IMR-90 (cell line): ENCODE measurements around the gene TRAP1.

Experiments used
- POLR2A ChIP-seq: IDR thresholded peaks from 2 replicates; pipeline ENCODE4 v1.6.1; 2012; ENCODE audit warnings: mild to moderate bottlenecking, low read depth, low read length
- TF ChIP-seq, protein P1 (sequence below): conservative IDR thresholded peaks from 2 replicates; pipeline ENCODE4 v1.5.1; 2012; ENCODE audit warnings: mild to moderate bottlenecking, low read depth, low read length, improper control_type of control experiment

DNA sequence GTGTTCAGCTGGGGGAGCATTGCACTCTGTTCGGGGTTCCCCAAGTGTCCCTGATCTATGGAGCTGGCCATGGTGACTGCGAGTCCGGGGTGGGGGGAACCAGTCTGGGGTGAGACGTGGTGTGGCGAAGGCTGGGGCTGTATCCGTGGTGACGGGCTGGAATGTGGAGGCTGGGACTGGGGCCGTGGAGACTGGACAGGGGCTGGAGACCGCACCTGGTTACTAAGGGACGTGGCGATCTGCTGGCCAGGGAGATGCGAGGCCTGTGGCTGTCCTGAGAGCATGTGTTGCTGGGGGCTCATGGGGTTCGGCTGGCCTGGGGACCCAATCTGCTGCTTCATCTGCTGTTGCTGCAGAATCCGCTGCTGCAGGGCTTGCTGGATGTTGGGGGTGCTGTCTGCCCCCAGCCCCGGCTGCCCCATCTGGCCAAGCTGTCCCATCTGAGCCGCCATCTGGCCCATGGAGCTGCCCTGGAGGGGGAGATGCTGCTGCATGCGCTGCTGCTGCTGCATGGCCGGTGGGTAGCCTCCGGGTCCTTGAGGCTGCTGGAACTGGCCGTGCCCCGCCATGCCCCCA lies 10.6 kb upstream of the TRAP1 start:
- TF ChIP-seq POLR2A: no peak
- TF ChIP-seq, protein P1, sequence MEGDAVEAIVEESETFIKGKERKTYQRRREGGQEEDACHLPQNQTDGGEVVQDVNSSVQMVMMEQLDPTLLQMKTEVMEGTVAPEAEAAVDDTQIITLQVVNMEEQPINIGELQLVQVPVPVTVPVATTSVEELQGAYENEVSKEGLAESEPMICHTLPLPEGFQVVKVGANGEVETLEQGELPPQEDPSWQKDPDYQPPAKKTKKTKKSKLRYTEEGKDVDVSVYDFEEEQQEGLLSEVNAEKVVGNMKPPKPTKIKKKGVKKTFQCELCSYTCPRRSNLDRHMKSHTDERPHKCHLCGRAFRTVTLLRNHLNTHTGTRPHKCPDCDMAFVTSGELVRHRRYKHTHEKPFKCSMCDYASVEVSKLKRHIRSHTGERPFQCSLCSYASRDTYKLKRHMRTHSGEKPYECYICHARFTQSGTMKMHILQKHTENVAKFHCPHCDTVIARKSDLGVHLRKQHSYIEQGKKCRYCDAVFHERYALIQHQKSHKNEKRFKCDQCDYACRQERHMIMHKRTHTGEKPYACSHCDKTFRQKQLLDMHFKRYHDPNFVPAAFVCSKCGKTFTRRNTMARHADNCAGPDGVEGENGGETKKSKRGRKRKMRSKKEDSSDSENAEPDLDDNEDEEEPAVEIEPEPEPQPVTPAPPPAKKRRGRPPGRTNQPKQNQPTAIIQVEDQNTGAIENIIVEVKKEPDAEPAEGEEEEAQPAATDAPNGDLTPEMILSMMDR: no peak
